NCI-H2107 treated with DMSO at 0.1 percent for 48 hours (cell line): ENCODE results near the gene CTSW.

ENCODE experiments used
- DNase-seq: peaks from one replicate; lab custom pipeline; 2025; ENCODE audit not compliant: unreplicated experiment; lab: John Stamatoyannopoulos, UW

CTSW gene

DNA sequence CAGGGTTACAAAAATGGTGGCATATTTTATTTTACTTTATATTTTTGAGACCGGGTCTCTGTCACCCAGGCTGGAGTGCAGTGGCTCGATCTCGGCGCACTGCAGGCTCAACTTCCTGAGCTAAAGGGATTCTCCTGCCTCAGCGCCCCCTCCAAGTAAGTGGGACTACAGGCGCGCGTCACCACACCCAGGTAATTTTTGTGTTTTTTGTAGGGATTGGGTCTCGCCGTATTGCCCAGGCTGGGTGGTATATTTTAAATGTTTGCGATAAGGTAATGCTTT, 21.2 kb downstream of the CTSW start:
- no peak for DNase-seq

DNA sequence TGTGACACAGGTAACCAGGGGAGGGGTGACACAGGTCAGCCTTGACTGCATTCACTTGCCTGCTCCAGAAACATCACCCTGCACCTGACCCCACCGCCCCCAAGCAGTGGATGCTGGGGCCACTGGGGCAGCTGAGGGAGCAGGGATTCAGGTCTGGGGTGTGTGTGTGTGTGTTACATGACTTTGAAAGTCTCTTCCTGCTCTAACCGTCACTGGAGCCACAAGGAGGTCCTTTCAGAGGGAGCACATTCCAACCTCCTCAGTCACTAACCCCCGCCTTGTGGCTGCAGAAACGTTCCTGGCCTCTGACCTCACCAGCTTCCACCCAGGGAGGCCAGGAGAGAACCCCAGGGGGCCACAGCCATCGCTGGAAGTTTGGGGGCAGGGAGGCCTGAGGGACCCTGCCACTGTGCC, 23.4 kb downstream of the CTSW start:
- no peak for DNase-seq

DNA sequence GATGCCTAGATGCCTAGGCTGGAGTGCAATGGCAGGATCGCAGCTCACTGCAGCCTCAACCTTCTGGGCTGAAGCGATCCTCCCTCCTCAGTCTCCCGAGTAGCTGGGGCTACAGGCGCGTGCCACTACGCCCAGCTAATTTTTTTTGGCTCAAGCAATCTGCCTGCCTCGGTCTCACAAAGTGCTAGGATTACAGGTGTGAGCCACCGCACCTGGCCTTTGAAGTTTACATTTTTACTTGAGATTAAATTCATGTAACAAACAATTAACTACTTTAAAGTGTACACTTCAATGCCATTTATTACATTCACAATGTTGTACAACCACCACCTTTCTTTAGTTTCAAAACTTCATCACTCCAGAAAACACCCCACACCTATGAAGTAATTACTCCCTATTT, 24.1 kb downstream of the CTSW start:
- no peak for DNase-seq

DNA sequence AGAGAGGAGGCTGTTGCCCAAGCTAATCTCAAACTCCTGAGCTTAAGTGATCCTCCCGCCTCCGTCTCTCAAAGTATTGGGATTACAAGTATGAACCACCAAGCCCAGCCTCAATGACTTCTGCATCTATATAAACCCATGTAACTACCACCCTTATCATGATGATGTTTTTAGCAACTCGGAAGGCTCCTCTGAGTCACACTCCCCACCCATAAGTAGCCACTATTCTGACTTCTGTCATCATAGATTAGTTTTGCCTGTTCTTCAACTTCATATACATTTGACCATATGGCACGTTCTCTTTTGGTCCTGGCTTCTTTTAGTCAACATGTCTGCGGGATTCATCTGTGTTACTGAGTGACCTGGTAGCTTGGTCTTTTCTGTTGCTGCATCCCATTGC, 27.0 kb downstream of the CTSW start:
- DNase-seq: no peak

DNA sequence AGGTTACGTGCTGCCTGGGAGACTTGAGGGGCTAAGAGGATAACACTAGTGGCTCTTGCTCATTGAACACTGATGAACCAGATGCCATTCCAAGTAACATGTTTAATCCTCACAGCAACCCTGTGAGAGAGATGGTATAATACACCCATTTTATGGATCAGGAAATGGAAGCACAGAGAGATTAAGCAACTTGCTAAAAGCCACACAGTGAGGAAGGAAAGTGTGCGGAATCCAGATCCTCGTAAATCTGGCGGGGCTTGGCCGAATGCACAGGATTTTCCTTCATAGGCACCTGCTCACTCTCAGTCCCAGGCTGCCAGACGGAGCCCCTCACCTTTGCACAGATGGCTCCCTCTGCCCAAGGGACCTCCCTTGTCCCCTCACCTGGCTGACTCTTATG, 28.2 kb downstream of the CTSW start:
- DNase-seq: no peak

DNA sequence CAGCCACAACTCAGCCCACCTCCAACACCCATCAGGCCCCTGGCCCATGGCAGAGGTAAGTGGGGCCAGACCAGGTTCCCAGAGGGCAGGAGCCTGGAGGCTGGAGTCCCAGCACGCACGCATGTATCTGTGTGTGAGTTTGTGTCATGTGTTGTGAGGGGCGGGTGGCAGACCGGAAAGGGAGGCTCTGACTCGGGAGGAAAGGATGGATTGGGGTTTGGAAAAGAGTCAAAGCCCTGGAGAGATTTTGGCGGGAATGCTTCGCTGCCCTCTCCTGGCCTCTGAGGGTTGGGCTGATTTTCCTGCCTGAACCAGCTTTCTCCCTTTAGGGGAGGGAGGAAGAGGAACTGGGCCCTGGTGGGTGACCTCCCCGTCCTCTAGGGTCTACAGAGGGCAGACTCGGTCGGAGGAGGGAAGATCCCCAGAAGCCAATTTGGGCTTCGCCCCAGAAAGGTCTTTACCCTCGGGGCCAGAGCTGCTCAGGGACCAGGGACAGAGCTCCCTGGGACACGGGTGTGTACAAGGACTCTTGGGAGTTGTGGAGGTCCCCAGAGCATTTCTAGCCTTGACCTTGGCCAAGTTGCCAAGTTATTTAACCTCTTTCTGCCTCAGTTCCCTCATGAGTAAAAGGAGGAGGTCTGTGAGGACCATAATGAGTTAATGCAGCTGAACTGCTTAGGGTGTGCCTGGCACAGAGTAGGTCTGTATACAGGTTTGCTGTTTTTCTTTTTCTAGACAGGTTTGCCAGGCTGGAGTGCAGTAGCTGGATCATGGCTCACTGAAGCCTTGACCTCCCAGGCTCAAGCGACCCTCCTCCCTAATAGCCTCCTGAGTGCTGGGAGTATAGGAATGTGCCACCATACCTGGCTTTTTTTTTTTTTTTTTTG, 32.3 kb downstream of the CTSW start:
- peak; percentile 39 for DNase-seq

DNA sequence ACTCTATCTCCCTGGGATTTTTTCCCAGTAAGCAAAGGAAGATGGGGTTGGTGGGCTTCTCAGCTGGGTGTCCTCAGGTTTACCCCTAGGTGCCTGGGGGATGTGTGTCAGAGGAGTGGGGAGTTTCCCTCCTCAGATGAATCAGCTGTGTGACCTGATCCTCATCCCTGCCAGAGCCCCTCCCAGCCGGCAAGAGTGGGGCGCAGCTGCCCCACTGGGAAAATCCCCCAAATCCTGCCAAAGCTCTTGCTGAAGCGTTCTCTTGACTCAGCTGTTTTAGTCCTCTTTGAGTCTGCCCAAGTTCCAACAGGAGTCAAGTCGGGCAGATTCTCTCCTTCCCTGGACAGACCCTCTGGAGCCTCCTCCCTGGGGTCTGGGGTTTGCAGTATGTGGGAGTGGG, 33.2 kb downstream of the CTSW start:
- DNase-seq: no peak

DNA sequence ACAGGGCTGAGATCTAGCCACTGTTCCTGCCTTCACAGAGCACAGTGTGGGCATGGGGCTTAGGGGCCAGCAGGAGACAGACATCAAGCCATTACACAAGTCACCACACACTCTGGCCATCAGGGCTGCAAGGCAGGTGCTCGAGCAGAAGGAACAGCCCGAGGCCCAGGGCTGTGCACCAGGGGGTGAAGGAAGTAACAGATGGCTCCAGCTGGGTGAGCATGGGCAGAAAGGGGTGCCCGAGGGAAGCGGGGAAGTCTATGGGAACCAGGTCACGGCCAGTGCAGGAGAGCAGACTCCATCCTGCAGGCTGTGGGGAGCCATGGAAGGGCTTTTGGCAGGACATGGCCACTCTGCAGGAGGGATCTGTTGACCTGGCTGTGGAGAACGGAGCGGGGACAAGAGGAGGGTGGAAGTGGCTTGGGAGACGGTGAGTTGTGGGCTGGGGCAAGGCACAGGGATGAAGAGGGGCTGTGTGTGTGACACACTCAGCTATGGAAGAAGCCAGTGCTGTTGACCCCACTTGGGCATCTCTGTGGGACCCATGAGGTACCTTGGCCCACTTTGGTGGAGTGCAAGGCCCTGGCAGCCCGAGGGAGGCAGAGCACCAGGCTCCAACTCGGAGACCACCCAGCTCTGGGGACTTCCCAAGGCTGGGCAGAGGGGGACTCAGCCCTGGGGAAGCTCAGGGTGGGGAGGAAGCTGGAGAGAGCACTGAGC, 35.6 kb downstream of the CTSW start:
- DNase-seq: no peak

DNA sequence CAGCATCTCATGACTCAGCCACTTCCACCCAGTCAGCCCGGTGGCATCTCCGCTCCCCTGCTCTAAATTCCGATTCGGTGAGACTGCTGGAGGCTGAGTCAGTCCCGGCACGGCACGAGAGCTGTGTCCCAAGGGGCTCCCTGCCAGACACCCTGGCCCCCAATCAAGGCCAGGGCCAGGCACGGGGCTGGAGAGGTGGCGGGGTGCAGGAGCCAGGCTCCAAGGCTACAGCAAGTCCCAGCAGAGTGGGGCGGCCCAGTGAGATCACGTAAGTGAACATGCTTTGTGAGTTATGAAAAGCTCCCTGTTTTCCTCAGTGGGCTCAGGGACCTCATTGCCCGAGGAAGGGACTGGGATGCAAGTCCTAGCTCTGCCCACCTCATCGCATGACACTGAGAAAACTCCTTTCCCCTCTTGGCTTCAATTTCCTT, 36.2 kb downstream of the CTSW start:
- no peak for DNase-seq

DNA sequence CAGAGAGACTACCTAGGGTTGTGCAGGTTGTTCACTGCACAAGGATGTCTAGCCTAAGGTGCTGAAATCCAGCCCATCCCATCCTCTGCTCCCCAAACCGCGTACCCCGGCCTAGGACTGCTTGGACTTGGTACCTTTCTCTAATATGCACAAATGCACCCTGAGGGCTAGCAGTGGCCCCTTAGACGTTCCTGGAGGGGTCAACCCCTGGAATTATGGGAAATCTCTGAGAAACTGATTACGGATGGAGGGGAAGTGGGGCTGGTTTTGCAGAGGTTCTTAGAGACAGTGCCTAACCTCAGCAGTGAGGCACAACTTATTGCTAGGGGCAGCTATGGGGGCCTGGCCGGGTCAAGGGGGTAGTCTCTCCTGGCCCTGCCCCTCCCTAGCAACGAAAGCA, 36.8 kb downstream of the CTSW start:
- no peak for DNase-seq

DNA sequence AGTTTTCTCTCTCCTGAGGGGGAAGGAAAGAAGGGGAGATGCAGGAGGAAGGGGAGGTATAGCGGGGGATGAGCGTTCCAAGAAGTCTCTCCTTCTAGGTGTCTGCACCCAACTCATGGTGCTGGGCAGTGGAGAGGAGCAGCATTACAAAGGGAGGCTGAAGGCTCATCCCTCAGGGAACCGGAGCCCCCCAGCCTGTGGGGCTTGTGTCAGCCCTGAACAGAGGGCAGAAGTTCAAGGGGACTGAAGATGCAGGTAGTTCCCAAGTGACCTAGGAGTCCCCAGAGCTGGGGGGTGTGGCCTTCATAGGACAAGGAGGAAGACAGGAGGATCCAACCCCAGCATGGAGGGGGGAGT, 37.4 kb downstream of the CTSW start:
- DNase-seq: no peak

DNA sequence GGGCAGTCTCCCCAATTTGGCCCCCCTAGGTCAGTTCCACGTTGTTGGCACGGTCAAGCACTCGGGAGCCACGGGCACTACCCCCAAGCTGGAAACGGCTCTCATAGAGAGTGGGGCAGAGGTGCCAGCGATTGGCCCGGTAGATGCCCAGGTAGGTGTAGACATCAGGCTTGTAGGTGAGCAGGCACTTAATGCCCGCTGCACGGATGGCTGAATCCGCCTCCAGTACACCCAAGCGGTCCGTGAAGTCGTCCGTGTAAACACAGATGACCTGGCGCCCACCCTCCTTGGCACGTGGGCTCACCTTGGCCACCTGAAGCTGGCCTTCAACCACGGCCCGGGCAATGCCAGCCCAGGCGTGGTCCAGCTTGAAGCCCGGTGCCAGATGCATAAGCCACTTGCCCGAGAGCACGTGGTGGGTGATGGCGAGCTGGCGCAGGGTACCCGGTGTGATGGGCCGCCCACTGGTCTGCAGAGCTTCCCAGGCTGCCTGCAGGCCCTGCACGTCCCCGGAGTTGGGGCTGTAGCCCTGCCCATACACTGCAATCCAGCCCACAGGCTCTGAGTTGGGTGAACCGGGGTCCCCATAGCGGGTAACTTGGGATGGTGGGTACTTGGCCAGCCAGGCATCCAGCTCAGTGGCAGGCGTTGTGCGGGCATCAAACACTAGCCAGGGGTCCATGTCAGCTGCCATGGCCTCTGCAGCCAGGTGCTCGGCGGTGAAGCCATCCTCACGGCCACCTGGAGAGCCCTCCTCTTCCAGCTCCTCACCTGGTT, 38.0 kb downstream of the CTSW start:
- no peak for DNase-seq

DNA sequence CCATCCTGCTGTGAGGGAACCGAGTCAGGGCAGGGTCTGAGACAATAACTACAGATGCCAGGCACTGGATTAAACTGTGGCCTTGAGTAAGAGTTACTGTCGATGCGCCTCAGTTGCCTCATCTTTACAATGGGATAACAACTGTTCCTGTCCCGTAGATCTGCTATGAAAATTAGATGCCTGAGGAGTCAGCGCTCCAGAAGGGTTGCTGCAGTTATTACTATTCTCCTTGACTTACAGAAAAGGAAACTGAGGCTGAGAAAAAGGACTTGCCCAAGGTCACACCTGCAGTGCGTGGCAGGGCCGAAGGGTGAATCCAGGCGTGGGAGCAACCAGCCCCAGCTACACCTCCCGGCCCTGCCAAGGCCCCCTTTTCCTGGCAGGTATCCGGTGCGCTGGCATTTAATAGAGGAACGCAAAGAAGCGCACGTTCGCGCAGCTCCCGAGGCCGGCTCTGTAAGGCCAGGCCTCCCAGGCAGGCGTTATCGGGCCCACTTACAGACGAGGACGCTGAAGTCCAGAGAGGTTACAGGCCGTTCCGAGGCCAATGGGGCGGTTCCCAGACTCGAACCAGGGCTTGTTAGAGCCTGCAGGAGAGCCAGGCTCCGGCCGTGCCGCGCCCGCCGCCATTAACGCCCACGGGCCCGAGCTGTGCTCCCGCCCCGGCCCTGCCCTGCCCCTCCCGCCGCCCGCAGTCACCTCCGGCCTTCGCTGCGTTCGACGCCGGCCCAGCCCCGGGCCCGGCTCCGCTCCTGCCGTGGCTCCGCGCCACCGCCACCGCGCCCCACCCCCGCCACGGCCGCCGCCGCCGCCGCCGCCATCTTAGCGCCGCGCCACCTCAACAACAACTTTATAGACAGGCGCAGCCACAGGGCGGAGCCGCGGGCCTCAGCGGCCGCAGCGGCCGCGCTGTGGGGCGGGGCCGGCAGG, 38.8 kb downstream of the CTSW start, which contains the start of gene C11orf68:
TSS of gene C11orf68 (minus strand) at position 852 of the 930 bp plus-strand sequence. CDS start at position 821, 31 bp downstream.
- no peak for DNase-seq

DNA sequence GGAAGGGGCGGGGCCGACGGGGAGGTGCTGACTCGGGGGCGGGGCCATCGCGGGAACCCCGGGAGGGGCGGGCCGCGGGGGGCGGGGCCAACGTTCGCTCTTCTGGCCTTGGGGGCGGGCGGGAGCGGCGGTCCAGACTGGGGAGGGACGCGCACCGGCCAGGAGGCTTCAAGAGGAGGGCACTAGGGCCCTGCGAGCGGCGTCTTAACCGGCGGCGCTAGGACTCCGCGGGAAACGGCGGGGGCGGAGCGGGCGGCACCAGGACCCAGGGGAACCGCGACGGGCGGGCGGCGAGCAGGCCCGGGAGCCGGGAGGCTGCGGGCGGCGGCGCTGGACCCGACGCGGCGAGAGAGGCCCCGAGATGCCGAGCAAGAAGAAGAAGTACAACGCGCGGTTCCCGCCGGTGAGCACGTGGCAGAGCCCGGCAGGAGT, 39.5 kb downstream of the CTSW start, which contains the start of gene DRAP1:
TSS of gene DRAP1 (plus strand) at position 286 of the 432 bp plus-strand sequence. CDS start at position 362, 76 bp downstream.
- DNase-seq: peak; percentile 89

DNA sequence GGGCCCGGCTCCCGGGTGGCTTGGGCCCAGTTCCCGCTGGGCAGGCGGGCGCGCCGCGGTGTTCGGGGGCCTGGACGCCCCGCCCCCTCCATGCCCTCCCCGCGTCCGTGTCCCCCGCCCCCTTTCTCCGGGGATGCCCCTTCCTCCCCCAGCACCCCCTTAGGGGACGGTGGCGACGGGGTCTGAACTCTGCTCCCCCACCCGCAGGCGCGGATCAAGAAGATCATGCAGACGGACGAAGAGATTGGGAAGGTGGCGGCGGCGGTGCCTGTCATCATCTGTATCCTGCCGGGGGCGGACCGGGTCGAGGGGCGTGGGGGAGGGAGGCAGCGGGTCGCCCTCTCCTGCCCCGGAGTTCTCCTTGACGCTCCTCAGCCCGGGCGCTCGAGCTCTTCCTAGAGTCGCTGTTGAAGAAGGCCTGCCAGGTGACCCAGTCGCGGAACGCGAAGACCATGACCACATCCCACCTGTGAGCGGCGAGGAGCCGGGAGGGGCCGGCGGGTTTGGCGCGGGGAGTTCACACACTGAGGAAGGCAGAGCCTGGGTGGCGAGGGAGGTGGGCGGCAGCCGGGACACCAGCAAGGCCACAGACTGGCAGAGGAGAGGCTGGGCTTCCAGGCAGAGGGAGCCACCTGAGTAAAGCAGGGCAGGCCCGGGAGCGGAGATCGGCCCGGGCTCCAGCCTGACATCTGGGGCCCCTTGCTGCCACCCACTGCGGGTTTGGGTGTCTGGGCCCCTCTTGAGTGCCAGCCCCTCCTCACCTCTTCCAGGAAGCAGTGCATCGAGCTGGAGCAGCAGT, 40.1 kb downstream of the CTSW start:
- no peak for DNase-seq

DNA sequence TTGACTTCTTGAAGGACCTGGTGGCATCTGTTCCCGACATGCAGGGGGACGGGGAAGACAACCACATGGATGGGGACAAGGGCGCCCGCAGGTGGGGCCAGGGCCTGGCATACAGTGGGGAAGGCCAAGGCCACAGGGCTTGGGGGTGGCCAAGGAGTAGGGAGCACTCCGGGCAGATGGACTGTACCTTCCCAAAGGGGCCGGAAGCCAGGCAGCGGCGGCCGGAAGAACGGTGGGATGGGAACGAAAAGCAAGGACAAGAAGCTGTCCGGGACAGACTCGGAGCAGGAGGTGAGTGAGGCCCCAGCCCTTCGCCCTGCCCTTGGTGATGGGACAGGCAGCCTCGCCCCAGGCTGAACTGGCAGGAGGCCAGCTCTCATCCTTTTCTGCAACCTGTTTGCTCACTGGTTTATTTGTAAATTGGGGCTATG, 40.8 kb downstream of the CTSW start:
- no peak for DNase-seq

DNA sequence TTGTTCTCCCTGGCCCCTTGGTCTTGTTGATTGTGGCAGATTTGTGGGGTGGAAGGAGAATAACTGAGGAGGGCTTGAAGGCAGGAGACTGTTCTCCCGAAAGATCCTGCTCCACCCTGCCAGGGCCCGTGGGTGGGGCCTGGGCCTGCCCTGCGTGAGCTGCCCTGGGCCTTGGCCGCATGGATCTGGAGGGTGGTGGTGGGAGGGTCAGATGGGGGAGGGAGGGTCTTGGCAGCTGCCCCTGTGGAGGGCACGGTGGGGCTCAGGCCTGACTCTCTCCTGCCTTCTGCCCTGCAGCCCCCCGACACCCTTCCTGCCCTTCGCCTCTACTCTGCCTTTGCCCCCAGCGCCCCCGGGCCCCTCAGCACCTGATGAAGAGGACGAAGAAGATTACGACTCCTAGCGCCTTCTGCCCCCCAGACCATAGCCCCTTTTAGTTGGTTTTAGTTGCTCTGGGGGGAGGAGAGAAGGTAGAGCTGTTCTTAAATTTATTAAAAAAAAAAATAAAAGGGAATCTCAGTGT, 41.5 kb downstream of the CTSW start:
- DNase-seq: no peak

DNA sequence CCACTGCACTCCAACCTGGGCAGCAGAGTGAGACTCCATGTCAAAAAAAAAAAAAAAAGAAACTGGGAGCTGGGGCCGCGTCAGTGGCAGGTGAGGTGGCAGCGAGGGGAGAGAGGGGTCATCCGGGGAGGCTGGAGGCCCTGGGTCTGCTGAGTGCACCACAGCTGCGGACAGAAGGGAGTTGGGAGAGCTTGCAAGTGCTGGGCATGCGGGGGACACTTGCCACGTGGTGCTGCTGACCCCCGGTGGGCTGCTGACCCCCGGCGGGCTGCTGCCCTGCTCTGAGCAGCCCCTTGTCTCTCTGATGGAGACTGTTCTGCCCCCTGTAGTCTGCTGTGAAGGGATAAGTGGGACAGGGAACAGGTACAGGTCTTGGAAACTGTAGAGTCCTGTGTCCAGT, 42.2 kb downstream of the CTSW start:
- DNase-seq: no peak

DNA sequence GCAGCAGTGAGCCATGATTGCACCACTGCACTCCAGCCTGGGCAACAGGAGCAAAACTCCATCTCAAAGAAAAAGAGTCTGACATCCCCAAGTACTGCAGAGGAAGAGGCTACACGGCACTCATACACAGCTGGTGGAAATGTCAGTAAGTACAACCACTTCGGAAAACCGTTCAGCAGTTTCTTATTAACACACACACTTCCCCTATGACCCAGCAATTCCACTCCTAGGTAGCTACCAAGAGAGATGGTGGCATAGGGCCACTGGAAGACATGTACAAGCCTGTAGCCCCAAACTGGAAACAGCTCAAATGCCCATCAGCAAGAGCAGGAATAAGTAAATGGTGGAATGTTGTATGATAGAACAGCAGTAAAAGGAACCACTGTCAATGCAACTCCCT, 42.9 kb downstream of the CTSW start:
- no peak for DNase-seq
